Mesenteric fat pad (tissue), 1 donor: Measurements from ENCODE around the gene NSUN4. TPM values are rescaled to one million over a fixed set of nuclear protein-coding genes. Genes with fewer than 3 reads are reported as not detected.
"Not testable (repeated sequence)": the region's sequence is repeated elsewhere in the genome, so short reads cannot be mapped to it uniquely, and the experiment has no call there.

ENCODE experiments used
- DNase-seq: peaks from one replicate; pipeline ENCODE4 v3.0.0-alpha.2; 2020; ENCODE audit warnings: low spot score
- total RNA-seq: library from RNA; stranded (reverse); fragmentation: NEBNext Ultra II Directional; extraction: Animal tissue kit (Norgen Biotek cat#: 25700); gene quantifications from one replicate; pipeline ENCODE4 v1.2.1, GENCODE V29; 2021
- donor health status: DM: yes; HTN: yes; CAD: no.

Gene NSUN4
- total RNA-seq, 1 donor from 2014 or later, result 28.1 TPM

GRCh38 chr1:46364612-46365011 lies 24.0 kb downstream of the NSUN4 start:
- DNase-seq, result no peak

- not testable (repeated sequence) for DNase-seq
Measured at GRCh38 chr1:46365796-46366195, 25.2 kb downstream of the NSUN4 start.

- DNase-seq, result no peak
Measured at GRCh38 chr1:46367072-46367471, 26.5 kb downstream of the NSUN4 start.

- DNase-seq, result not testable (repeated sequence)
Measured at GRCh38 chr1:46367701-46368100, 27.1 kb downstream of the NSUN4 start.

- peak; percentile 20 for DNase-seq
Measured at GRCh38 chr1:46368791-46369190, 28.2 kb downstream of the NSUN4 start.

GRCh38 chr1:46369542-46370213 lies 29.1 kb downstream of the NSUN4 start:
- DNase-seq, result no peak

- DNase-seq, result peak; percentile 0
Measured at GRCh38 chr1:46370214-46370633, 29.6 kb downstream of the NSUN4 start.

GRCh38 chr1:46372431-46372830 lies 31.8 kb downstream of the NSUN4 start:
- no peak for DNase-seq

GRCh38 chr1:46379996-46380395 lies 39.4 kb downstream of the NSUN4 start:
- no peak for DNase-seq

- no peak for DNase-seq
Measured at GRCh38 chr1:46380508-46380907, 39.9 kb downstream of the NSUN4 start.

- no peak for DNase-seq
Measured at GRCh38 chr1:46393510-46393909, 52.9 kb downstream of the NSUN4 start.

GRCh38 chr1:46394108-46394871 lies 53.7 kb downstream of the NSUN4 start, which contains the start of gene FAAH:
TSS of gene FAAH (plus strand) at chr1:46394317. CDS start at chr1:46394349, 32 bp downstream.
- no peak for DNase-seq

GRCh38 chr1:46394872-46395465 lies 54.4 kb downstream of the NSUN4 start:
- no peak for DNase-seq

GRCh38 chr1:46396441-46397398 lies 56.1 kb downstream of the NSUN4 start:
- no peak for DNase-seq

GRCh38 chr1:46399307-46399706 lies 58.7 kb downstream of the NSUN4 start:
- no peak for DNase-seq

GRCh38 chr1:46400421-46400820 lies 59.8 kb downstream of the NSUN4 start:
- no peak for DNase-seq

- DNase-seq, result no peak
Measured at GRCh38 chr1:46401154-46401913, 60.7 kb downstream of the NSUN4 start.

GRCh38 chr1:46401964-46402626 lies 61.5 kb downstream of the NSUN4 start:
- no peak for DNase-seq

GRCh38 chr1:46403916-46404315 lies 63.3 kb downstream of the NSUN4 start:
- DNase-seq, result no peak
